Stomach (tissue), 4 donors: ENCODE measurements around the gene SARDH.

ENCODE experiments used
- CTCF ChIP-seq, 7 experiments: fragments of 450-650 bp in 4 of 7; fragments of 200-600 bp in 3 of 7; sonication (generic) in 3 of 7; IDR thresholded peaks; one replicate each; pipeline ENCODE4 v1.5.1; 2016 to 2019; ENCODE audit warnings: antibody characterized with exemption in 7 of 7, control low read depth in 2 of 7, mild to moderate bottlenecking in 1 of 7
- EP300 ChIP-seq: sonication (generic); formaldehyde crosslinking; IDR thresholded peaks from one replicate; pipeline ENCODE4 v1.6.1; 2017; ENCODE audit warnings: antibody characterized with exemption
- POLR2A ChIP-seq, 4 donors: fragments of 450-650 bp; IDR thresholded peaks; one replicate each; pipeline ENCODE4 v1.6.1; 2016; ENCODE audit warnings: antibody characterized with exemption in 4 of 4, control low read depth in 2 of 4, mild to moderate bottlenecking in 1 of 4, moderate library complexity in 1 of 4
- POLR2AphosphoS5 ChIP-seq, 3 donors: sonication (generic); formaldehyde crosslinking; IDR thresholded peaks; one replicate each; pipeline ENCODE4 v1.6.1; 2016; ENCODE audit warnings: antibody characterized with exemption in 3 of 3

DNA sequence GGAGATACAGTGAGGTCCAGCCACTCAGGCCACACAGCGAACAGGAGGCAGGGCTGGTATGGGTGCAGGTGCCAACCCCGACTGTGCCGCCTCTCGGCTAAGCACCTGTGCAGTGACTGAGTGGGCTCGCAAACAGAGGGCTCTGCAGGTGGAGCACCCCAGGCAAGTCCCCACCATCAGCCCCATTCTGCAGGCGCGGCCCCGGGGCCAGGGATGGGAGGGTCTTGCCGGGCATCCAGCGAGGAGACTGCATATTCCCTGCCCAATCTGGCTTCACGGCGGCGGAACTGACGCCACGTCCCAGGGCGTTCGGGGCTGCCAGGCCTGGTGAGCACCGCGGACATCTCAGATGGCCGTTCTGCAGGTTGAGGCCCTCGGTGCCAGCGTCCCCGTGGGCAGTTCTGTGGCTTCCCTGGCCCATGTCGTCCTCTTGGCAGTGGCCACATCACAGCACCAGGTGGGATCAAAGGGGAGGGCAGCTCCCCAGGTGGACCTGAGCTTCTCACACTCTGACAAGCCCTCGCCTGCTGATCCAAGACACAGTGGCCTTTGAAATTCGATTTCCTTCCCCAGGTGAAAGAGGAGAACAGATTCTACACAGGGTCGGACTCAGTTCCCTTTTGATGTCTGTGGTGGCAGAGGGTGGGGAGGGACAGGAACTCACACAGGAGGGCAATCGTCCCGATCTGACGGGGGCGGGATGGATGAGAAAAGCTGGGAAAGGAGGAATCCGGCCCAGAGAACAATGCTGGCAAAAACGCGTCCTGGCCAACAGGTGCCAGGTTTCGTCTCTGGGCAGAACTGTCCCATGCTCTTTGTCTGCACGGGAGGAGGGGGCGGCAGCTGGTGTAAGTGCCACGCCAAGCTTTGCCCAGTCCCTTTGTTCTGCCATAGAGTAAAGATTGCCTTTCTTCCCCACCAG, 83.2 kb downstream of the SARDH start:
- TF ChIP-seq CTCF (IDR thresholded peaks at IDR 0.05) (no peak), POLR2AphosphoS5 (IDR thresholded peaks at IDR 0.05) (no peak), POLR2A (IDR thresholded peaks at IDR 0.05) (no peak), EP300 (no peak)
